Aorta (tissue), 5 donors: Measurements from ENCODE around the gene KRTDAP. TPM values are rescaled to one million over a fixed set of nuclear protein-coding genes. Genes with fewer than 3 reads are reported as not detected.

ENCODE experiments used
- ATAC-seq: fragments of 200-7000 bp; cut with Tn5 transposase; one replicate; pipeline ENCODE4 v1.9.1; 2022; ENCODE audit warnings: moderate library complexity; ENCODE audit not compliant: low FRiP score
- DNase-seq, 2 donors: peaks; one replicate each; pipeline ENCODE4 v3.0.0-alpha.2; 2020
- H3K27ac ChIP-seq, 2 donors: one replicate each; pipeline ENCODE4 v1.5.1; 2013; ENCODE audit warnings: low read length in 2 of 2, mild to moderate bottlenecking in 2 of 2, moderate library complexity in 2 of 2, control low read depth in 1 of 2, inconsistent platforms in 1 of 2, low read depth in 1 of 2
- H3K27me3 ChIP-seq, 2 donors: one replicate each; pipeline ENCODE4 v1.6.1; 2013; ENCODE audit warnings: control low read depth in 1 of 2, low read length in 1 of 2, mild to moderate bottlenecking in 1 of 2, moderate library complexity in 1 of 2; ENCODE audit not compliant: insufficient read depth in 2 of 2, control insufficient read depth in 1 of 2
- H3K36me3 ChIP-seq, 2 donors: one replicate each; pipeline ENCODE4 v1.6.1; 2013; ENCODE audit warnings: control low read depth in 1 of 2, low read length in 1 of 2, mild to moderate bottlenecking in 1 of 2; ENCODE audit not compliant: insufficient read depth in 2 of 2, control insufficient read depth in 1 of 2
- H3K4me1 ChIP-seq, 2 donors: one replicate each; pipeline ENCODE4 v1.6.1; 2013; ENCODE audit warnings: low read length in 2 of 2, control low read depth in 1 of 2, mild to moderate bottlenecking in 1 of 2, moderate library complexity in 1 of 2; ENCODE audit not compliant: insufficient read depth in 2 of 2, control insufficient read depth in 1 of 2
- H3K4me3 ChIP-seq, 2 donors: one replicate each; pipeline ENCODE4 v1.5.1; 2013; ENCODE audit warnings: low read length in 2 of 2, control low read depth in 1 of 2, mild to moderate bottlenecking in 1 of 2
- H3K9me3 ChIP-seq: one replicate; pipeline ENCODE4 v1.6.1; 2013; ENCODE audit warnings: mild to moderate bottlenecking, low read length; ENCODE audit not compliant: control insufficient read depth
- WGBS, 2 donors: extraction: QIAGEN DNeasy Blood & Tissue Kit; methylation state at CpG; one replicate each; pipeline ENCODE4 v1.1.7; 2013; 5-methylcytosine and 5-hydroxymethylcytosine counted together
- intact Hi-C, 2 donors: fragments of 100-400 bp; cut with DNase I; formaldehyde crosslinking; loops; one replicate each; pipeline versions ENCODE4 v1.14.2 to v1.15.0; 2022
- long read RNA-seq, 2 donors: library from polyadenylated mRNA; unstranded; transcript quantifications; one replicate each; pipeline ENCODE4 v2.0.0, GENCODE V29; 2020 to 2021
- polyA plus RNA-seq, 2 donors: library from polyadenylated mRNA; stranded (reverse); fragments of 200-250 nt; gene quantifications; one replicate each; pipeline ENCODE4 v1.2.3, GENCODE V29; 2013
- total RNA-seq, 2 donors: library from RNA; stranded (reverse); fragmentation: NEBNext Ultra II Directional; extraction: Animal tissue kit (Norgen Biotek cat#: 25700); gene quantifications; one replicate each; pipeline ENCODE4 v1.2.1, GENCODE V29; 2021
- donor health status: healthy with polysubstance abuse.
- donor health status: Bipolar disorder and iron deficiency.
- donor health status: DM: no; HTN: no; CAD: no.
- donor health status: DM: no; HTN: no; CAD: no.
- donor health status: DM: yes; HTN: yes; CAD: no.

KRTDAP gene
- total RNA-seq (not detected), polyA plus RNA-seq (not detected)
- long read RNA-seq, donor 1, partial matches to known transcripts, result 0 of 1 reads
- long read RNA-seq, donor 1, other reads (novel, unspliced or antisense), result 1 of 1 reads
- long read RNA-seq, donor 2, partial matches to known transcripts, result 0 of 1 reads
- long read RNA-seq, donor 2, other reads (novel, unspliced or antisense), result 1 of 1 reads

DNA sequence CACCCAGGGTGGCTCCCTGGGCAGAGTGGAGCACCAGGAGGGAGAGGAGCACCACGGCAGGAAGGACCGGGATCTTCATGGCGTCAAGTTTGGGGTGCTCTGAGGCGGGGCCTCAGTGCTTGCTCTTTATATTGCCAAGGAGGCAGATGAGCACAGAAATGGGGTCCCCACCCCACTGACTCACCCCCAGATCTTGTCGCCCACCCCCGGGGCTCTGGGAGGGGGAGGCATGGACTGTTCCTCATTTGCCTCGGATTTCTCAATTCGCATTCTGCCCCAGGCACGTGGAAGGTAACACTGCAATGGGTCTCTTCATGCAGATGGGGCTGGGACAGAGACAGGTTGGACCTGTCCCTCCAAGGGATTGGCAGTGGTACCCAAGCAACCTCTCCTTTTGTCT, at the start of gene KRTDAP:
Gene KRTDAP, minus strand, starts transcription at position 101 of the 400 bp plus-strand sequence. Its CDS starts 22 bp downstream, at position 79.
- no peak for DNase-seq
- no peak within 1 kb of the TSS for H3K27ac ChIP-seq
- H3K9me3 ChIP-seq, result no peaks in the 10 kb centered on the region
- 82 to 87% methylated on average over 9 of the region's 9 CpGs for WGBS, 2 donors
- no peaks in the 10 kb centered on the region for H3K36me3 ChIP-seq
- H3K4me1 ChIP-seq, result no peaks in the 10 kb centered on the region
- H3K27me3 ChIP-seq, result no peaks in the 10 kb centered on the region
- no peak within 1 kb of the TSS for H3K4me3 ChIP-seq
- intact Hi-C loops, result loop anchor here (10.0 kb wide), 2 partner anchors 216 to 426 kb away; no protein-coding TSS in a partner anchor
- ATAC-seq, result no peak

DNA sequence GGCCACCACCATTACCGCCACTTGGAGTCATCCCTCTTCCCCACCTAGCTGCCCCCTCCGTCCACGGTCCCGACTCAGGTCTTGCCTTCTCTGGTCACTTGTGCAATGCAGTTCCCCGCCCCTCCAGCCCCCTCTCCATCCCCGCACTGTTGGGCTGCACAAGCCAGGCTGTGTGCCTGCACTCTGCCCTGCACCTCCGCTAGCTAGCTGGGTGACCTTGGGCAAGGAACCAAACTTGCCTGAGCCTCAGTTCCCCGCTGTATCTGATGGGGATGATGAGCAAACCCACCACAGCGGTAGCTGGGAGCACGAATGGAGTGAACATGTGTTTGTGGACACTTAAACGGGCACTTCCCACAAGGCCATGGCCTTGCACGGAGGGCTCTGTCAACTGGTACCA, 49.6 kb upstream of the KRTDAP start:
- no peaks in the 10 kb centered on the region for H3K9me3 ChIP-seq
- H3K27me3 ChIP-seq, result no peaks in the 10 kb centered on the region
- DNase-seq (no peak), ATAC-seq (no peak)
- H3K27ac ChIP-seq, result no peak overlapping the region
- 89 to 92% methylated on average over 12 of the region's 12 CpGs for WGBS, 2 donors
- no peaks in the 10 kb centered on the region for H3K36me3 ChIP-seq
- no peak overlapping the region for H3K4me3 ChIP-seq
- intact Hi-C loops, result no loop called here
- no peaks in the 10 kb centered on the region for H3K4me1 ChIP-seq

DNA sequence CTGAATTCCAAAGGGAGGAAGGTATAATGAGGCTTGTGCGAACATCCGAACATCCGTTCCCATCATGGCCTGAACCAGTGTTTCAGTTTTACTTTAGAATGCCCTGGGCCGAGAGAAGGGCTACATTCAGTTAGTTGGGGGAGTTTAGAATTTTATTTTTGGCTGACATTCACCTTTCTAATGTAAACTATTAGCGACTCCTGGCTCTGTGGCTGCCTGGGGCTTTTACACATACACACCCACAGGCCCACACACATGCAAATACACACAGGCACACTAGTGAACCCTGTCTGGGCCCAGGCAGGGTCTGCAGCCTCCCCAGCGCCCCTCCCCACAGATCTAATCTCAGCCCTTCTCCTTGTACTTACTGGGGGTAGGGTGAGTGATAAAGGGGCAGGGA, 49.0 kb upstream of the KRTDAP start:
- intact Hi-C loops, result no loop called here
- no peaks in the 10 kb centered on the region for H3K4me1 ChIP-seq
- no peak for DNase-seq
- H3K4me3 ChIP-seq, result no peak overlapping the region
- no peaks in the 10 kb centered on the region for H3K27me3 ChIP-seq
- H3K36me3 ChIP-seq, result no peaks in the 10 kb centered on the region
- no peaks in the 10 kb centered on the region for H3K9me3 ChIP-seq
- H3K27ac ChIP-seq, result no peak overlapping the region
- no peak for ATAC-seq
- WGBS, 2 donors, result 71 to 74% methylated on average over 6 of the region's 6 CpGs

DNA sequence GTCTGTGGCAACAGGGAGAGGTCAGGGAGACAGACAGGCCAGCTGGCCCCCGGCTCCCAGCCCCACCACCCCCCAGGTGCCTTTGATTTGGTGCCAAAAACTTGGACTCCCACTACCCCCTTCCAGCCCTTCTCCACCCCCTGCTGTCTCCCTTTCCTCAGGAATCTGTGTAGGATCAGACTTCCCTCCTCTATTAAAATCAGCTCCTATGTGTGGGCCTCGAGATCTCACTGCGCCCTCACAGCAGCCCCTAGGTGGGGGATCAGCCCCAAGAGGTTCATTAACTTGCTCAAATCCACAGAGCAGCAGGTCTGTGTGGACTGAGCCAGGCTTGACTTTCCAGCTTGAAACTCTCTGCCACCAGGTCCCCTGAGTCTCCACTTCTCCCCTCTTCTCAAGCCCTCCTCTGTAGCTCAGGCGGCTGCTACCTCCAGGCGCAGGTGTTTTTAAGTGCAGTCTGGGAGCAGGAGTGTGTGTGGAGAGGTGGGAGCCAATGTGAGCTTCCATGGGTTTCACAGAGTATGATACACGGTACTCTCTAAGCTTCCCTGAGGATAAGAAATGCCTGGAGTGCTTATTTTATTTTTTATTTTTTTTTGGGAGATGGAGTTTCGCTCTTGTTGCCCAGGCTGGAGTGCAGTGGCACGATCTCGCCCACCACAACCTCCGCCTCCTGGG, 44.7 kb upstream of the KRTDAP start:
- DNase-seq, result no peak
- H3K27me3 ChIP-seq, result no peaks in the 10 kb centered on the region
- 59 to 60% methylated on average over 10 of the region's 10 CpGs for WGBS, 2 donors
- no peak overlapping the region for H3K27ac ChIP-seq
- H3K4me3 ChIP-seq, result no peak overlapping the region
- no peak for ATAC-seq
- no peaks in the 10 kb centered on the region for H3K4me1 ChIP-seq
- H3K9me3 ChIP-seq, result no peaks in the 10 kb centered on the region
- intact Hi-C loops, result no loop called here
- H3K36me3 ChIP-seq, result no peaks in the 10 kb centered on the region

DNA sequence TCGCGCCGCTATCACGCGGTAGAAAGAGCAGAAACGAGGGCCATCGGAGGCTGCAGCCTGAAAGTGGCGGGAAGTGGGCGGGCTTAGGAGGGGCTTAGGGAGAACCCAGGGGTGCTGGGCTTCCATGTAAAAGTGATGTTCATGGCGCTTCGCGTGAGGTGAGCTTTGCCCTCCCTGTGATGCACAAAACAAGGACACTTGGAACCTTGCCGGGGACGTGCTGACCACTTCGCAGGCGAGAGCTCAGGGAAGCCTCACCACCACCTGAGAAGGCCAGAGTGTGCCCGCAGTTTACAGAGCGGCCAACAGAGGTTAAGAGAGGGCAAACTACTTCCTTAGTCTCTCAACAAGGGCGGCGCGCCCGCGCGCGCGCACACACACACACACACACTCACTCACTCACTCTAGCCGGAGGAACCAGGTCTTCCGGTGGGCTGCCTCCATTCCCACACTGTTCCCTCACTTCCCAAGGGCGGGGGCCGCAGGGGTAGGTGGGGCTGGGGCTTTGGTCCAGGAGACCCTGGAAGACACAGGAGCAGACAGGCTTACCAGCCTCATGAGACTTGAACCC, 43.6 kb upstream of the KRTDAP start:
- H3K27ac ChIP-seq, result no peak overlapping the region
- WGBS, 2 donors, result 2 to 4% methylated on average over 27 to 30 of the region's 30 CpGs
- no peak overlapping the region for H3K4me3 ChIP-seq
- H3K9me3 ChIP-seq, result no peaks in the 10 kb centered on the region
- ATAC-seq (peak; percentile 44), DNase-seq (peak in 1 of 2 donors; percentile 67)
- no peaks in the 10 kb centered on the region for H3K27me3 ChIP-seq
- intact Hi-C loops, result no loop called here
- H3K36me3 ChIP-seq, result no peaks in the 10 kb centered on the region
- no peaks in the 10 kb centered on the region for H3K4me1 ChIP-seq

DNA sequence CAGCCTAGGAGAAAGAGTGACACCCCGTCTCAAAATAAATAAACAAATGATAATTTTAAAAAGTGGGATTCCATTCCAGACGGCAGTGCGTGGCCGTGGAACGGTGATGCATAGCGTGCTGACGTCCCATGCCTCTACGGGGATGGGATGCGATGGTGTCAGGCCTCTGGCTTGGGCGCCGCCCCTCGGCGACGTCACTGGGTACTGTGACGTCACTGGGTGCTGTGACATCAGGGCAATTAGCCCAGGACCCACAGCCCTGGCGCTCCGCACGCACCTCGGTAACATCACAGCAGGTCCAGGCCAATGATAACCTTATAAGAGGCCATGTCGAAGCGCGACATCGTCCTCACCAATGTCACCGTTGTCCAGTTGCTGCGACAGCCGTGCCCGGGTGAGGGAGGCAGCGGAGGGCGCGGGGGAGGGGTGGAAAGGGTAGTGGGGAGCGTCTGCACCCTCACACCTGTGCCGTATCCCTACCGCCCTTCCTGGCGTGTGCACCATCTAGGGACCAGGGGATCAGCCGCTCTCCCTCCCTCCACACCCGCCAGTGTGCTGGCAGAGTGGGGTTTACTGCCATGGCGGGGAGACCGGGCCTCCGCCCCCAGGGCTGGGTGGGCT, 43.0 kb upstream of the KRTDAP start, which contains the start of gene GAPDHS:
Gene GAPDHS, plus strand, starts transcription at position 256 of the 621 bp plus-strand sequence. Its CDS starts 72 bp downstream, at position 328.
- Histone ChIP-seq H3K27ac (no peak within 1 kb of the TSS), H3K9me3 (no peaks in the 10 kb centered on the region), H3K4me3 (no peak within 1 kb of the TSS), H3K27me3 (no peaks in the 10 kb centered on the region), H3K4me1 (no peaks in the 10 kb centered on the region), H3K36me3 (no peaks in the 10 kb centered on the region)
- ATAC-seq (no peak), DNase-seq (no peak)
- WGBS, 2 donors, result 23 to 27% methylated on average over 35 to 39 of the region's 39 CpGs
- intact Hi-C loops, result no loop called here

GRCh38 chr19:35531291-35531690, 41.0 kb upstream of the KRTDAP start:
- WGBS, 2 donors, result 47 to 52% methylated on average over 6 of the region's 6 CpGs
- H3K36me3 ChIP-seq, result no peaks in the 10 kb centered on the region
- DNase-seq (no peak), ATAC-seq (no peak)
- no peak overlapping the region for H3K27ac ChIP-seq
- no peaks in the 10 kb centered on the region for H3K9me3 ChIP-seq
- H3K4me1 ChIP-seq, result no peaks in the 10 kb centered on the region
- no peaks in the 10 kb centered on the region for H3K27me3 ChIP-seq
- intact Hi-C loops, result no loop called here
- H3K4me3 ChIP-seq, result no peak overlapping the region

DNA sequence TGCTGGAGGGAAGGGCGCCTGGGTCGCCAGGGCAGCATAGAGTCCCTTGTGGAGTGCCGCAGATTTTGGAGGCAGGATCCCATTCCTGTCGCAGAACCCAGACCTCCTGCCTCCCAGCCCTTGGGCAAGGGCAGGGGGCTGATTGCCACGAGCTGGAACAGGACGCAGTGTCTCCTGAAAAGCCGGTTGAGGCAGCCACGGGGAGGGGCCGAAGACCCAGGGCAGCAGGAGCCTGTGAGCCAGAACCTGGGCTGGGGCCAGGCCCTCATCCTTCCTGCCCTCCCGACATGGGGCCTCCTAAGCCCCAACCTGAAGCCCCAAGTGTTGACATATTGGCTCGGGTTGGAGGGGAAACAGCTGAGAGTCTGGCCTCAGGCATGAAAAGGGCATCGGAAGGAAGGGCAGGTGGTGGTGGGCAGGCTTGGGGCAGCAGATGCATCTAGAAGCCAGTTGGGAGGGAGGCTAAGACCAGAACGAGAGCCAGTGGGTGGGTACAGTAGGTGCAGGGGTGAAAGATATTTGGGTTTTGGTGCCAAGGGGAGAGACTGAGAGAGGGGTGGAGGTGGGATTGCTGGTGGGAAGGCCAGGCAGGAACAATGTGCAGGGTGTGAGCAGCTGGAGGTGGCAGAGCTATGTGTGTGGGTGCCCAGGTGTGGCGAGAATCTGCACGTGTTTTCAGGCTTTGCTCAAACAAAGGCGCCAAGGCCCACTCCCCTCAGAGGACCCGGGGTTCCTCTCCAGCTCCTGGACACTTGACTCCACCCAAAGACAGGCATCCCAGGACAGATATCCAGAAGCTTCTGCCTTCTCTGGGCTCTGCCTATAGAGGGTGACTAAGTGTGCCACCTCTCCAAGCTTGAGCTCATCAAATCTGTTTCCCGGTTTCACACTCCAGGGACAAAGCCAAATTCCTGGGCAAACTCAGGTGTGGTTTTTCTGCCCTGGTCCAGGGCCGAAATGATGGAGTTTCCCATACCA, 39.3 kb upstream of the KRTDAP start:
- no peak for ATAC-seq
- no peak for DNase-seq
- WGBS, 2 donors, result 63 to 71% methylated on average over 19 of the region's 19 CpGs
- H3K27ac ChIP-seq, result no peak overlapping the region
- H3K27me3 ChIP-seq, result no peaks in the 10 kb centered on the region
- no peak overlapping the region for H3K4me3 ChIP-seq
- intact Hi-C loops, result no loop called here
- no peaks in the 10 kb centered on the region for H3K4me1 ChIP-seq
- no peaks in the 10 kb centered on the region for H3K36me3 ChIP-seq
- no peaks in the 10 kb centered on the region for H3K9me3 ChIP-seq
